Esophagus squamous epithelium (tissue), 5 donors: ENCODE results near the gene ARPC4. TPM values are rescaled to one million over a fixed set of nuclear protein-coding genes. Genes with fewer than 3 reads are reported as not detected.
A peak's percentile ranks its signal among the peaks of the same experiment; 100 is the strongest.

ENCODE experiments used
- DNase-seq: peaks from one replicate; lab custom pipeline; 2025; lab: John Stamatoyannopoulos, UW
- H3K27ac ChIP-seq, 4 donors: fragments of 200-600 bp; sonication (generic); one replicate each; pipeline ENCODE4 v1.5.1; 2016 to 2019; ENCODE audit warnings: mild to moderate bottlenecking in 1 of 4
- H3K27me3 ChIP-seq, 4 donors: fragments of 200-600 bp; sonication (generic); 1 replicate in 3 of 4; 2 replicates in 1 of 4; pipeline versions ENCODE4 v1.5.1 to v1.6.0; 2017 to 2021; ENCODE audit warnings: antibody characterized with exemption in 1 of 4
- H3K36me3 ChIP-seq, 3 donors: fragments of 200-600 bp; sonication (generic); one replicate each; pipeline ENCODE4 v1.5.1; 2016 to 2019
- H3K4me1 ChIP-seq, 3 donors: fragments of 200-600 bp; sonication (generic); one replicate each; pipeline ENCODE4 v1.5.1; 2017 to 2019
- H3K4me3 ChIP-seq, 4 donors: fragments of 200-600 bp; sonication (generic); 1 replicate in 3 of 4; 2 replicates in 1 of 4; pipeline ENCODE4 v1.5.1; 2016 to 2019; ENCODE audit warnings: mild to moderate bottlenecking in 2 of 4, moderate library complexity in 1 of 4
- H3K9me3 ChIP-seq, 3 donors: fragments of 200-600 bp; sonication (generic); one replicate each; pipeline ENCODE4 v1.5.1; 2016 to 2019
- CTCF ChIP-seq, 6 experiments: fragments of 450-650 bp in 4 of 6; fragments of 200-600 bp in 2 of 6; sonication (generic) in 2 of 6; IDR thresholded peaks; one replicate each; pipeline ENCODE4 v1.5.1; 2016 to 2019; ENCODE audit warnings: antibody characterized with exemption in 6 of 6, mild to moderate bottlenecking in 4 of 6, moderate library complexity in 4 of 6
- POLR2A ChIP-seq, 4 donors: fragments of 450-650 bp; IDR thresholded peaks; one replicate each; pipeline ENCODE4 v1.6.1; 2017; ENCODE audit warnings: antibody characterized with exemption in 4 of 4, mild to moderate bottlenecking in 4 of 4, moderate library complexity in 3 of 4
- WGBS, 2 donors: methylation state at CpG; one replicate each; pipeline ENCODE4 v1.1.5; 2018; 5-methylcytosine and 5-hydroxymethylcytosine counted together
- intact Hi-C: fragments of 100-400 bp; cut with DNase I; formaldehyde crosslinking; loops from one replicate; pipeline ENCODE4 v1.15.0; 2022
- total RNA-seq, 4 donors: library from RNA; depleted of rRNA; stranded (reverse); fragments of >200 nt; gene quantifications; one replicate each; pipeline ENCODE4 v1.1.0, GENCODE V29; 2016
- donor health status: DM: yes; HTN: yes; CAD: no.

Gene ARPC4
- total RNA-seq, 4 donors from 2014 or later = 125 to 244 (median 167) TPM

GRCh38 chr3:9777694-9778021, 15.2 kb upstream of the ARPC4 start:
- Histone ChIP-seq H3K27me3 (no peaks in the 10 kb centered on the region), H3K4me3 (no peak overlapping the region), H3K36me3 (peaks cover 0 to 37% (median 5%) of the 10 kb centered on the region in 3 donors), H3K27ac (no peak overlapping the region), H3K9me3 (no peaks in the 10 kb centered on the region), H3K4me1 (peaks cover 0 to 32% (median 4%) of the 10 kb centered on the region in 3 donors)
- TF ChIP-seq POLR2A (IDR thresholded peaks at IDR 0.05) (no peak), CTCF (IDR thresholded peaks at IDR 0.05) (no peak)
- intact Hi-C loops = no loop called here
- no peak for DNase-seq
- WGBS, 2 donors = 83 to 100% methylated on average over 1 of the region's 1 CpG

- TF ChIP-seq POLR2A (IDR thresholded peaks at IDR 0.05) (no peak), CTCF (IDR thresholded peaks at IDR 0.05) (no peak)
- H3K27me3 ChIP-seq = no peaks in the 10 kb centered on the region
- H3K27ac ChIP-seq = no peak overlapping the region
- intact Hi-C loops = no loop called here
- peaks cover 0 to 45% (median 5%) of the 10 kb centered on the region in 3 donors for H3K36me3 ChIP-seq
- H3K4me1 ChIP-seq = peaks cover 0 to 32% (median 4%) of the 10 kb centered on the region in 3 donors
- WGBS, 2 donors = 76 to 83% methylated on average over 4 to 5 of the region's 5 CpGs
- H3K9me3 ChIP-seq = no peaks in the 10 kb centered on the region
- DNase-seq = no peak
- no peak overlapping the region for H3K4me3 ChIP-seq
Observed at GRCh38 chr3:9778143-9779074, 14.5 kb upstream of the ARPC4 start.

- H3K4me1 ChIP-seq = peaks cover 0 to 32% (median 4%) of the 10 kb centered on the region in 3 donors
- H3K9me3 ChIP-seq = no peaks in the 10 kb centered on the region
- H3K36me3 ChIP-seq = peaks cover 5 to 52% (median 5%) of the 10 kb centered on the region in 3 donors
- DNase-seq = no peak
- no peak for TF ChIP-seq CTCF (IDR thresholded peaks at IDR 0.05)
- no peak for TF ChIP-seq POLR2A (IDR thresholded peaks at IDR 0.05)
- WGBS, 2 donors = 79 to 82% methylated on average over 3 of the region's 6 CpGs
- no peak overlapping the region for H3K27ac ChIP-seq
- no peaks in the 10 kb centered on the region for H3K27me3 ChIP-seq
- H3K4me3 ChIP-seq = no peak overlapping the region
- intact Hi-C loops = no loop called here
Observed at GRCh38 chr3:9779075-9779593, 13.7 kb upstream of the ARPC4 start.

GRCh38 chr3:9779721-9780457, 13.0 kb upstream of the ARPC4 start:
- DNase-seq = no peak
- Histone ChIP-seq H3K27me3 (no peaks in the 10 kb centered on the region), H3K4me3 (no peak overlapping the region), H3K4me1 (peaks cover 0 to 32% (median 4%) of the 10 kb centered on the region in 3 donors), H3K9me3 (no peaks in the 10 kb centered on the region), H3K27ac (peak overlapping the region; percentile 13 to 76 (median 34)), H3K36me3 (peaks cover 5 to 60% (median 5%) of the 10 kb centered on the region in 3 donors)
- TF ChIP-seq POLR2A (IDR thresholded peaks at IDR 0.05) (no peak), CTCF (IDR thresholded peaks at IDR 0.05) (no peak)
- WGBS, 2 donors = 53 to 59% methylated on average over 3 to 5 of the region's 8 CpGs
- intact Hi-C loops = no loop called here
